Panc1 (cell line): ENCODE data around the gene APOBEC2. TPM values are rescaled to one million over a fixed set of nuclear protein-coding genes. Genes with fewer than 3 reads are reported as not detected.

Experiments
- ATAC-seq: fragments of 200-7000 bp; cut with Tn5 transposase; 2 replicates; pipeline ENCODE4 v1.9.1; 2020; ENCODE audit warnings: mild to moderate bottlenecking, moderate library complexity
- BruUV-seq: library from RNA; stranded (reverse); fragments of 400-500 nt; replicated peaks from 2 replicates; lab custom pipeline; 2021; lab: Mats Ljungman, UMichigan
- CTCF ChIA-PET: fragments of 300-600 bp; sonication (Branson Sonifier 250); formaldehyde crosslinking; loops from one replicate; lab custom pipeline; 2022; ENCODE audit warnings: antibody characterized with exemption; lab: Charles Lee
- POLR2A ChIA-PET: fragments of 300-600 bp; sonication (Branson Sonifier 250); formaldehyde crosslinking; loops from one replicate; lab custom pipeline; 2022; ENCODE audit warnings: antibody characterized with exemption; lab: Charles Lee
- DNase-seq: peaks from one replicate; pipeline ENCODE4 v3.0.0-alpha.2; 2010; ENCODE audit warnings: low read depth, low spot score
- H3K27ac ChIP-seq: 2 replicates; pipeline ENCODE4 v1.5.1; 2011; ENCODE audit warnings: mild to moderate bottlenecking, low read length, inconsistent platforms
- H3K27me3 ChIP-seq: fragments of 200-500 bp; sonication (Bioruptor generic); 2 replicates; pipeline ENCODE4 v1.6.0; 2014; ENCODE audit warnings: low read length, inconsistent platforms; ENCODE audit not compliant: control insufficient read depth, insufficient read depth
- H3K36me3 ChIP-seq: fragments of 200-500 bp; sonication (Bioruptor generic); 2 replicates; pipeline ENCODE4 v1.5.1; 2014; ENCODE audit warnings: inconsistent platforms, mild to moderate bottlenecking, low read length, moderate library complexity; ENCODE audit not compliant: control insufficient read depth, insufficient read depth
- H3K4me1 ChIP-seq: 2 replicates; pipeline ENCODE4 v1.5.1; 2011; ENCODE audit warnings: inconsistent platforms, mild to moderate bottlenecking, low read length, moderate library complexity; ENCODE audit not compliant: control insufficient read depth, insufficient read depth
- H3K4me3 ChIP-seq, 2 experiments: 2 replicates each; pipeline ENCODE4 v1.5.1; 2011 to 2012; ENCODE audit warnings: low read depth in 2 of 2, low read length in 2 of 2, mild to moderate bottlenecking in 2 of 2, inconsistent platforms in 1 of 2, moderate library complexity in 1 of 2
- H3K9me3 ChIP-seq: fragments of 200-500 bp; sonication (Bioruptor generic); 2 replicates; pipeline ENCODE4 v1.5.1; 2014; ENCODE audit warnings: low read depth, mild to moderate bottlenecking, inconsistent platforms, low read length, moderate library complexity; ENCODE audit not compliant: control insufficient read depth, insufficient read depth
- POLR2AphosphoS5 ChIP-seq: IDR thresholded peaks from 2 replicates; pipeline ENCODE4 v1.6.1; 2012; ENCODE audit warnings: mild to moderate bottlenecking, low read depth, low read length, moderate library complexity
- SIN3A ChIP-seq: IDR thresholded peaks from 2 replicates; pipeline ENCODE4 v1.6.1; 2012; ENCODE audit warnings: low read depth, mild to moderate bottlenecking, low read length, moderate library complexity, borderline replicate concordance; ENCODE audit not compliant: insufficient read depth
- TCF7L2 ChIP-seq: IDR thresholded peaks from 2 replicates; pipeline ENCODE4 v1.6.1; 2011; ENCODE audit warnings: mild to moderate bottlenecking, low read depth, low read length, inconsistent platforms
- in situ Hi-C: cut with HindIII; loops from 2 replicates; pipeline ENCODE4 v1.10.0; 2016; ENCODE audit warnings: low sequenced_read_pairs, low pct_unique_long_range_greater_than_20kb
- intact Hi-C: fragments of 100-400 bp; cut with micrococcal nuclease; formaldehyde crosslinking; loops from one replicate; pipeline ENCODE4 v1.10.0; 2022; ENCODE audit not compliant: unreplicated experiment
- total RNA-seq: library from RNA; stranded (reverse); gene quantifications from one replicate; pipeline ENCODE4 v1.2.1, GENCODE V29; 2021; ENCODE audit not compliant: unreplicated experiment
- TF ChIP-seq, protein P1 (sequence below), 2 experiments: IDR thresholded peaks; 2 replicates each; pipeline ENCODE4 v1.6.1; 2011 to 2012; ENCODE audit warnings: low read depth in 2 of 2, control low read depth in 1 of 2, low read length in 1 of 2, mild to moderate bottlenecking in 1 of 2, moderate library complexity in 1 of 2; ENCODE audit not compliant: insufficient read depth in 1 of 2
- TF ChIP-seq, protein P2 (sequence below): fragments of 450-650 bp; IDR thresholded peaks from 2 replicates; pipeline ENCODE4 v1.5.1; 2017; ENCODE audit warnings: mild to moderate bottlenecking

APOBEC2 gene
- total RNA-seq, 1 experiment from 2014 or later = not detected

DNA sequence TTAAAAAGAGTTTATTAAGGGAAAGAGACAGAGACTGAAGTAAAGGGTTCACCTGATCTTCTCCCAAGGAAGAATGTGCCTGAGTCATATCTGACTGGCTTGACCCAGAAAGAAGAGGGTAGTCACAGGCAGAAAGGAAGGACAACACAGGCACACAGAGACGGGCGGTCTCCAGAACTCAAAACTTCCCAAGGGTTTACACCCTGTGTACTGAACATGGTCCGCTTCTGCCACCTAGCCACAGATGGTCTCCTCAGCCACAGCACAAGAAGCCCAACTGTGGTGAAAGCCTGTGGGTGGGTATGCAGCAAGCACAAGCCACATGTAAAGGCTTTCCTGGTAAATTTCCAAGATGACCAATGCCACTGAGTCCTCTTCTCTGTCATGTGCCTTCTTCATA, 31.2 kb upstream of the APOBEC2 start:
- H3K27ac ChIP-seq = peak overlapping the region; percentile 91
- no peak for DNase-seq
- CTCF ChIA-PET = no interaction called here
- POLR2A ChIA-PET = no interaction called here
- intact Hi-C loops = loop anchor here (2.0 kb wide), 1 partner anchor 125 kb away; no protein-coding TSS in a partner anchor
- no peak overlapping the region for H3K4me3 ChIP-seq
- peak; percentile 84 for ATAC-seq
- TF ChIP-seq SIN3A (no peak), TCF7L2 (no peak)
- TF ChIP-seq, protein P1, sequence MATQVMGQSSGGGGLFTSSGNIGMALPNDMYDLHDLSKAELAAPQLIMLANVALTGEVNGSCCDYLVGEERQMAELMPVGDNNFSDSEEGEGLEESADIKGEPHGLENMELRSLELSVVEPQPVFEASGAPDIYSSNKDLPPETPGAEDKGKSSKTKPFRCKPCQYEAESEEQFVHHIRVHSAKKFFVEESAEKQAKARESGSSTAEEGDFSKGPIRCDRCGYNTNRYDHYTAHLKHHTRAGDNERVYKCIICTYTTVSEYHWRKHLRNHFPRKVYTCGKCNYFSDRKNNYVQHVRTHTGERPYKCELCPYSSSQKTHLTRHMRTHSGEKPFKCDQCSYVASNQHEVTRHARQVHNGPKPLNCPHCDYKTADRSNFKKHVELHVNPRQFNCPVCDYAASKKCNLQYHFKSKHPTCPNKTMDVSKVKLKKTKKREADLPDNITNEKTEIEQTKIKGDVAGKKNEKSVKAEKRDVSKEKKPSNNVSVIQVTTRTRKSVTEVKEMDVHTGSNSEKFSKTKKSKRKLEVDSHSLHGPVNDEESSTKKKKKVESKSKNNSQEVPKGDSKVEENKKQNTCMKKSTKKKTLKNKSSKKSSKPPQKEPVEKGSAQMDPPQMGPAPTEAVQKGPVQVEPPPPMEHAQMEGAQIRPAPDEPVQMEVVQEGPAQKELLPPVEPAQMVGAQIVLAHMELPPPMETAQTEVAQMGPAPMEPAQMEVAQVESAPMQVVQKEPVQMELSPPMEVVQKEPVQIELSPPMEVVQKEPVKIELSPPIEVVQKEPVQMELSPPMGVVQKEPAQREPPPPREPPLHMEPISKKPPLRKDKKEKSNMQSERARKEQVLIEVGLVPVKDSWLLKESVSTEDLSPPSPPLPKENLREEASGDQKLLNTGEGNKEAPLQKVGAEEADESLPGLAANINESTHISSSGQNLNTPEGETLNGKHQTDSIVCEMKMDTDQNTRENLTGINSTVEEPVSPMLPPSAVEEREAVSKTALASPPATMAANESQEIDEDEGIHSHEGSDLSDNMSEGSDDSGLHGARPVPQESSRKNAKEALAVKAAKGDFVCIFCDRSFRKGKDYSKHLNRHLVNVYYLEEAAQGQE (IDR thresholded peaks at IDR 0.05; ENCODE audit: insufficient read depth in 1 of 2, low read depth in 2 of 2, low read length in 1 of 2) = no peak
- TF ChIP-seq, protein P2, sequence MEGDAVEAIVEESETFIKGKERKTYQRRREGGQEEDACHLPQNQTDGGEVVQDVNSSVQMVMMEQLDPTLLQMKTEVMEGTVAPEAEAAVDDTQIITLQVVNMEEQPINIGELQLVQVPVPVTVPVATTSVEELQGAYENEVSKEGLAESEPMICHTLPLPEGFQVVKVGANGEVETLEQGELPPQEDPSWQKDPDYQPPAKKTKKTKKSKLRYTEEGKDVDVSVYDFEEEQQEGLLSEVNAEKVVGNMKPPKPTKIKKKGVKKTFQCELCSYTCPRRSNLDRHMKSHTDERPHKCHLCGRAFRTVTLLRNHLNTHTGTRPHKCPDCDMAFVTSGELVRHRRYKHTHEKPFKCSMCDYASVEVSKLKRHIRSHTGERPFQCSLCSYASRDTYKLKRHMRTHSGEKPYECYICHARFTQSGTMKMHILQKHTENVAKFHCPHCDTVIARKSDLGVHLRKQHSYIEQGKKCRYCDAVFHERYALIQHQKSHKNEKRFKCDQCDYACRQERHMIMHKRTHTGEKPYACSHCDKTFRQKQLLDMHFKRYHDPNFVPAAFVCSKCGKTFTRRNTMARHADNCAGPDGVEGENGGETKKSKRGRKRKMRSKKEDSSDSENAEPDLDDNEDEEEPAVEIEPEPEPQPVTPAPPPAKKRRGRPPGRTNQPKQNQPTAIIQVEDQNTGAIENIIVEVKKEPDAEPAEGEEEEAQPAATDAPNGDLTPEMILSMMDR = peak; percentile 63
- no peaks in the 10 kb centered on the region for H3K9me3 ChIP-seq
- no peaks in the 10 kb centered on the region for H3K36me3 ChIP-seq
- BruUV-seq = no TSS peak
- peaks cover 38% of the 10 kb centered on the region for H3K4me1 ChIP-seq
- in situ Hi-C loops = no loop called here
- H3K27me3 ChIP-seq = no peaks in the 10 kb centered on the region

DNA sequence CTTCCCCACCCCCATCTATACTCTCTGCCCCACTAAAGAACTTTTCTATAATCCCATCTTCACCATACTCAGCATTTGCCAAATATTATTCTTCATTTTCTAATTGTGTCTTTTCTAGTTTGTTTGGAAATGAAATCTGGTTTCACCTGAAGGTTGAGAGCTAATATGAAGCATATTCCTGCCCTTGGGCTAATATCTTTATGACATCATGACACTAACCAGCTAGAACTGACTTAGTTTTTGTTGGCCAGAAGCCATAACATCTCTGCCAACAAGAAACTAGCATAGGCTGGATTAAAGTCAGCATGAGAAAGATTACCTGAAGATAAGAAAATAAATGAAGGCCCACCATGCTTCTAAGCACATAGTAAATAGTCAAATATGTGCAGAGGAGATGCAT, 30.7 kb upstream of the APOBEC2 start:
- in situ Hi-C loops = no loop called here
- Histone ChIP-seq H3K36me3 (no peaks in the 10 kb centered on the region), H3K4me3 (no peak overlapping the region), H3K27ac (peak overlapping the region; percentile 91), H3K4me1 (peaks cover 33% of the 10 kb centered on the region), H3K27me3 (no peaks in the 10 kb centered on the region), H3K9me3 (no peaks in the 10 kb centered on the region)
- ChIA-PET POLR2A (no interaction called here), CTCF (interaction anchor here (0.6 to 0.7 kb wide), 2 partner anchors 24 to 145 kb away, joined by 3 to 8 read pairs; no protein-coding TSS in a partner anchor)
- ATAC-seq = no peak
- BruUV-seq = no TSS peak
- TF ChIP-seq, protein P2 = 0 out of 2 replicates have a peak, but pooled peaks have one; percentile 8
- no peak for TF ChIP-seq POLR2AphosphoS5
- intact Hi-C loops = loop anchor here (2.0 kb wide), 1 partner anchor 125 kb away; no protein-coding TSS in a partner anchor
- DNase-seq = no peak
